GM10266 (cell line): ENCODE data around the gene IL17REL.
A peak's percentile ranks its signal among the peaks of the same experiment; 100 is the strongest.

Source experiments
- DNase-seq: peaks from one replicate; pipeline ENCODE4 v3.0.0; 2012; ENCODE audit errors: extremely low spot score
- CTCF ChIP-seq: IDR thresholded peaks from 2 replicates; pipeline ENCODE4 v1.5.1; 2012; ENCODE audit warnings: mild to moderate bottlenecking, low read depth; ENCODE audit not compliant: control insufficient read depth, insufficient read depth; ENCODE audit errors: missing control alignments

IL17REL gene

GRCh38 chr22:49973018-49973961 lies 39.3 kb downstream of the IL17REL start:
- DNase-seq, result no peak
- no peak for TF ChIP-seq CTCF

- DNase-seq, result no peak
Observed at GRCh38 chr22:49972163-49973017, 40.2 kb downstream of the IL17REL start.

GRCh38 chr22:49971232-49972162 lies 41.1 kb downstream of the IL17REL start:
- no peak for TF ChIP-seq CTCF
- DNase-seq, result peak; percentile 67

More at GRCh38 chr22:49972163-49973017, 40.2 kb downstream of the IL17REL start:
- TF ChIP-seq CTCF, result no peak

GRCh38 chr22:49970528-49971231 lies 41.9 kb downstream of the IL17REL start:
- no peak for TF ChIP-seq CTCF
- peak; percentile 92 for DNase-seq

- TF ChIP-seq CTCF, result no peak
- no peak for DNase-seq
Observed at GRCh38 chr22:49969751-49970527, 42.6 kb downstream of the IL17REL start.
